ENCODE results near the gene CBR3.

DNA sequence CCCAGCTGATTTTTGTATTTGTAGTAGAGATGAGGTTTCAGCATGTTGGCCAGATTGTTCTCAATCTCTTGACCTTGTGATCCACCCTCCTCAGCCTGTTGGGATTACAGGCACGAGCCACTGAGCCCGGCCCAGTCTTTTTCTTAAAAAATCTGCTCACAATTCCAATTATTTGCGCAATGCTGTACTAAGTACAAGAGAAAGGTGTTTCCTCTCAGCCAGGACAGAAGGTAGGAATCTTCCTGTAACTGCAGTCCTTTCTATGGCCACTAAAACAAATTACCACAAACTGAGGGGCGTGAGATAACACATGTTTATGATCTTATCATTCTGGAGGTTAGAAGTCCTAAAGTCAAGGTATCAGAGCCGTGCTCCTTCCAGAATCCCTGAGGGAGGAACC lies 6.9 kb upstream of the CBR3 start:
- TF ChIP-seq JUNB (CRISPR knock-in tag; conservative IDR thresholded peaks at IDR 0.05) (no peak), BCL6 (CRISPR knock-in tag; IDR thresholded peaks at IDR 0.05) (no peak), ZNF253 (CRISPR knock-in tag; conservative IDR thresholded peaks at IDR 0.05) (no peak), YY1 (IDR thresholded peaks at IDR 0.05; ENCODE audit: borderline replicate concordance in 1 of 3, control insufficient read depth in 1 of 3, extremely low read depth in 1 of 3, insufficient read depth in 3 of 3, insufficient read length in 1 of 3, insufficient replicate concordance in 2 of 3, low read depth in 1 of 3, low read length in 2 of 3) (no peak), SIN3A (IDR thresholded peaks at IDR 0.05; ENCODE audit: borderline replicate concordance in 2 of 2, control insufficient read depth in 1 of 2, low read depth in 2 of 2, low read length in 2 of 2) (no peak)
- TF ChIP-seq, protein P1, sequence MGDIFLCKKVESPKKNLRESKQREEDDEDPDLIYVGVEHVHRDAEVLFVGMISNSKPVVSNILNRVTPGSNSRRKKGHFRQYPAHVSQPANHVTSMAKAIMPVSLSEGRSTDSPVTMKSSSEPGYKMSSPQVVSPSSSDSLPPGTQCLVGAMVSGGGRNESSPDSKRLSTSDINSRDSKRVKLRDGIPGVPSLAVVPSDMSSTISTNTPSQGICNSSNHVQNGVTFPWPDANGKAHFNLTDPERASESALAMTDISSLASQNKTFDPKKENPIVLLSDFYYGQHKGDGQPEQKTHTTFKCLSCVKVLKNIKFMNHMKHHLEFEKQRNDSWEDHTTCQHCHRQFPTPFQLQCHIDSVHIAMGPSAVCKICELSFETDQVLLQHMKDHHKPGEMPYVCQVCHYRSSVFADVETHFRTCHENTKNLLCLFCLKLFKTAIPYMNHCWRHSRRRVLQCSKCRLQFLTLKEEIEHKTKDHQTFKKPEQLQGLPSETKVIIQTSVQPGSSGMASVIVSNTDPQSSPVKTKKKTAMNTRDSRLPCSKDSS (IDR thresholded peaks at IDR 0.05; ENCODE audit: low read depth, partially characterized antibody): no peak

Data from K562 (cell line).